HG03469 (cell line): ENCODE measurements around the gene PTBP1.
"Not testable (repeated sequence)": the region's sequence is repeated elsewhere in the genome, so short reads cannot be mapped to it uniquely, and the experiment has no call there.

ENCODE experiments used
- ATAC-seq: cut with Tn5 transposase; IDR thresholded peaks from one replicate; pipeline ENCODE4 v1.9.1; 2021; ENCODE audit warnings: mild to moderate bottlenecking, moderate library complexity, moderate number of reproducible peaks; ENCODE audit not compliant: unreplicated experiment

Gene PTBP1

GRCh38 chr19:850979-851335 is 53.7 kb downstream of the PTBP1 start:
- no peak for ATAC-seq

GRCh38 chr19:852136-853013 is 55.1 kb downstream of the PTBP1 start, which contains the start of gene ELANE:
Gene ELANE, plus strand, starts transcription at chr19:852303. Its CDS starts 26 bp downstream, at chr19:852329.
- no peak for ATAC-seq

- ATAC-seq: no peak
Measured at GRCh38 chr19:853014-853585, 55.8 kb downstream of the PTBP1 start.

- ATAC-seq: not testable (repeated sequence)
Measured at GRCh38 chr19:853614-854220, 56.5 kb downstream of the PTBP1 start.

- ATAC-seq: no peak
Measured at GRCh38 chr19:854549-854948, 57.3 kb downstream of the PTBP1 start.

GRCh38 chr19:855142-855541 is 57.9 kb downstream of the PTBP1 start:
- ATAC-seq: no peak

GRCh38 chr19:855566-856120 is 58.4 kb downstream of the PTBP1 start:
- ATAC-seq: no peak

- no peak for ATAC-seq
Measured at GRCh38 chr19:858284-858683, 61.0 kb downstream of the PTBP1 start.

GRCh38 chr19:858868-859843 is 61.9 kb downstream of the PTBP1 start, which contains the start of gene CFD:
Gene CFD, plus strand, starts transcription at chr19:859664. Its CDS starts 26 bp downstream, at chr19:859690.
- no peak for ATAC-seq

- ATAC-seq: no peak
Measured at GRCh38 chr19:861141-861755, 64.0 kb downstream of the PTBP1 start.
